Stimulated activated CD8-positive, alpha-beta memory T cell treated with anti-CD3 and anti-CD28 coated beads, Interleukin-7, amount 100 ng/mL, for 24 hours (primary cell): ENCODE results near the gene MAP1LC3B2.

Source experiments
- DNase-seq: peaks from one replicate; pipeline ENCODE4 v3.0.0-alpha.2; 2020; ENCODE audit warnings: low read depth

MAP1LC3B2 gene

GRCh38 chr12:116595672-116596071, 36.5 kb downstream of the MAP1LC3B2 start:
- DNase-seq, result no peak

- no peak for DNase-seq
Observed at GRCh38 chr12:116597886-116598285, 38.7 kb downstream of the MAP1LC3B2 start.

- DNase-seq, result no peak
Observed at GRCh38 chr12:116598311-116599284, 39.4 kb downstream of the MAP1LC3B2 start.

GRCh38 chr12:116599285-116600136, 40.3 kb downstream of the MAP1LC3B2 start:
- DNase-seq, result peak; percentile 30

GRCh38 chr12:116600959-116601918, 42.1 kb downstream of the MAP1LC3B2 start:
- no peak for DNase-seq

GRCh38 chr12:116601933-116602810, 43.0 kb downstream of the MAP1LC3B2 start:
- no peak for DNase-seq

- DNase-seq, result no peak
Observed at GRCh38 chr12:116603546-116604177, 44.5 kb downstream of the MAP1LC3B2 start.

- DNase-seq, result no peak
Observed at GRCh38 chr12:116604178-116604895, 45.2 kb downstream of the MAP1LC3B2 start.

- DNase-seq, result no peak
Observed at GRCh38 chr12:116604951-116605641, 45.9 kb downstream of the MAP1LC3B2 start.

- DNase-seq, result no peak
Observed at GRCh38 chr12:116606397-116606796, 47.2 kb downstream of the MAP1LC3B2 start.

- DNase-seq, result no peak
Observed at GRCh38 chr12:116607039-116607438, 47.9 kb downstream of the MAP1LC3B2 start.

GRCh38 chr12:116609319-116610114, 50.3 kb downstream of the MAP1LC3B2 start:
- DNase-seq, result no peak

GRCh38 chr12:116610971-116611541, 51.9 kb downstream of the MAP1LC3B2 start:
- no peak for DNase-seq

GRCh38 chr12:116612436-116612835, 53.3 kb downstream of the MAP1LC3B2 start:
- DNase-seq, result no peak

GRCh38 chr12:116613256-116613655, 54.1 kb downstream of the MAP1LC3B2 start:
- DNase-seq, result no peak

GRCh38 chr12:116614194-116614915, 55.2 kb downstream of the MAP1LC3B2 start:
- DNase-seq, result no peak
